ENCODE results near the gene RPTOR. TPM values are rescaled to one million over a fixed set of nuclear protein-coding genes. Genes with fewer than 3 reads are reported as not detected.
A peak's percentile ranks its signal among the peaks of the same experiment; 100 is the strongest.

The RPTOR gene
- total RNA-seq, 2 experiments from 2014 or later = 48.1 to 87.8 TPM

- no peak for DNase-seq (ENCODE audit: low spot score)
- Histone ChIP-seq H3K27ac (ENCODE audit: low read depth, low read length, poor library complexity, severe bottlenecking) (peak overlapping the region; percentile 64), H2AFZ (ENCODE audit: low read length) (no peak overlapping the region), H3K36me3 (ENCODE audit: insufficient read depth, low read length) (peaks cover 12% of the 10 kb centered on the region), H3K4me3 (ENCODE audit: low read depth, low read length, poor library complexity, severe bottlenecking) (no peak overlapping the region), H4K20me1 (ENCODE audit: insufficient read depth, low read length) (no peaks in the 10 kb centered on the region), H3K9me3 (ENCODE audit: low read length) (no peaks in the 10 kb centered on the region), H3K9me2 (ENCODE audit: insufficient read depth, low read length) (no peaks in the 10 kb centered on the region), H3K4me1 (ENCODE audit: insufficient read depth, low read length, poor library complexity, severe bottlenecking) (peaks cover 36% of the 10 kb centered on the region), H3K79me2 (ENCODE audit: insufficient read depth, low read depth, low read length) (no peaks in the 10 kb centered on the region), H3K4me2 (ENCODE audit: low read length) (peak overlapping the region; percentile 42)
- TF ChIP-seq, protein P1, sequence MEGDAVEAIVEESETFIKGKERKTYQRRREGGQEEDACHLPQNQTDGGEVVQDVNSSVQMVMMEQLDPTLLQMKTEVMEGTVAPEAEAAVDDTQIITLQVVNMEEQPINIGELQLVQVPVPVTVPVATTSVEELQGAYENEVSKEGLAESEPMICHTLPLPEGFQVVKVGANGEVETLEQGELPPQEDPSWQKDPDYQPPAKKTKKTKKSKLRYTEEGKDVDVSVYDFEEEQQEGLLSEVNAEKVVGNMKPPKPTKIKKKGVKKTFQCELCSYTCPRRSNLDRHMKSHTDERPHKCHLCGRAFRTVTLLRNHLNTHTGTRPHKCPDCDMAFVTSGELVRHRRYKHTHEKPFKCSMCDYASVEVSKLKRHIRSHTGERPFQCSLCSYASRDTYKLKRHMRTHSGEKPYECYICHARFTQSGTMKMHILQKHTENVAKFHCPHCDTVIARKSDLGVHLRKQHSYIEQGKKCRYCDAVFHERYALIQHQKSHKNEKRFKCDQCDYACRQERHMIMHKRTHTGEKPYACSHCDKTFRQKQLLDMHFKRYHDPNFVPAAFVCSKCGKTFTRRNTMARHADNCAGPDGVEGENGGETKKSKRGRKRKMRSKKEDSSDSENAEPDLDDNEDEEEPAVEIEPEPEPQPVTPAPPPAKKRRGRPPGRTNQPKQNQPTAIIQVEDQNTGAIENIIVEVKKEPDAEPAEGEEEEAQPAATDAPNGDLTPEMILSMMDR (conservative IDR thresholded peaks at IDR 0.05; ENCODE audit: low read length) = no peak
- TF ChIP-seq EZH2phosphoT487 (IDR thresholded peaks at IDR 0.05; ENCODE audit: borderline replicate concordance, low read depth, low read length) = no peak
- intact Hi-C loops (cut with micrococcal nuclease; ENCODE audit: unreplicated experiment) = loop anchor here (5.0 kb wide), 1 partner anchor 110 kb away; no protein-coding TSS in a partner anchor
- BruUV-seq (replicated peaks) = no TSS peak
- ChIA-PET POLR2A (no interaction called here), CTCF (ENCODE audit: unreplicated experiment) (interaction anchor here (0.5 kb wide), 1 partner anchor 48 kb away, joined by 4 read pairs; no protein-coding TSS in a partner anchor)
Measured at GRCh38 chr17:80846932-80847331, 302.3 kb downstream of the RPTOR start.

DNA sequence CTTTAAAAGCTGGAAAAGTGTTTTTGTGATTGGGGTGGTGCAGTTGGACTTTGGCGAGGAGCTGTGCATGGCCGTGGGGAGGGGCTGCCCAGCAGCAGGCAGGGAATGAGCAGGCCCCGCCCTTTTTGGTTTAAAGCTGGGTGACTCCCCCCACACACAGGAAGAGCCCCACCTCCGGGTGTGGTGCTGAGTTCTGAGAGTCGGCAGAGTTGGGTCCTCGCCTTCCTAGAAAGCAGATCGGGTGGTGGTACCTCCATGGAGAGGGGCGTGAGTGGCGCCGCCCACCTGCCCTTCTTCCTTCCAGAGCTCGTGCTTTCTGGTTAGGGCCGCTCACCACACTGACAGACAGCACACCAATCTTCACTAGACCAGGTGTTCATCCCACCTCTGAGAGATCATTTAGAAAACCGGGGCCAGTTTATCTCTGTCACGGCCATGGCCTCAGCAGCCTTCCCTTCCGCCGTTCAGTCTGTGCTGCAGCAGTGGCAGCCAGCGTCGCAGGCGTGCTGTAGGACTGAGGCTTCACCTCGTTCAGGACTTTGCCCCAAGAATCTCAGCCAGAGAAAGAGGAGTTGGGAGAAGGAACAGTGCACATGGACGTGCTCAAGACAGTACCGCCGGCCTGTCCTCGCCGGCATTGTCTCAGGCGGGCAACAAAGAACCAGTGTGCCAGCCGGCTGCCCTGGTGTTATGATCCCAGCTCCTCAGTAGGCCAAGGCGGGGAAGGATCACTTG is 303.0 kb downstream of the RPTOR start:
- H3K79me2 ChIP-seq (ENCODE audit: insufficient read depth, low read depth, low read length) = no peaks in the 10 kb centered on the region
- CTCF ChIA-PET (ENCODE audit: unreplicated experiment) = no interaction called here
- H3K27ac ChIP-seq (ENCODE audit: low read depth, low read length, poor library complexity, severe bottlenecking) = no peak overlapping the region
- no TSS peak for BruUV-seq (replicated peaks)
- no peak overlapping the region for H3K4me3 ChIP-seq (ENCODE audit: low read depth, low read length, poor library complexity, severe bottlenecking)
- TF ChIP-seq, protein P1 (conservative IDR thresholded peaks at IDR 0.05; ENCODE audit: low read length) = no peak
- TF ChIP-seq EZH2phosphoT487 (IDR thresholded peaks at IDR 0.05; ENCODE audit: borderline replicate concordance, low read depth, low read length) = no peak
- POLR2A ChIA-PET = no interaction called here
- H3K9me2 ChIP-seq (ENCODE audit: insufficient read depth, low read length) = no peaks in the 10 kb centered on the region
- DNase-seq (ENCODE audit: low spot score) = no peak
- peaks cover 11% of the 10 kb centered on the region for H3K36me3 ChIP-seq (ENCODE audit: insufficient read depth, low read length)
- peaks cover 36% of the 10 kb centered on the region for H3K4me1 ChIP-seq (ENCODE audit: insufficient read depth, low read length, poor library complexity, severe bottlenecking)
- intact Hi-C loops (cut with micrococcal nuclease; ENCODE audit: unreplicated experiment) = loop anchor here (5.0 kb wide), 1 partner anchor 110 kb away; no protein-coding TSS in a partner anchor
- no peak overlapping the region for H3K4me2 ChIP-seq (ENCODE audit: low read length)
- H2AFZ ChIP-seq (ENCODE audit: low read length) = no peak overlapping the region
- H3K9me3 ChIP-seq (ENCODE audit: low read length) = no peaks in the 10 kb centered on the region
- no peaks in the 10 kb centered on the region for H4K20me1 ChIP-seq (ENCODE audit: insufficient read depth, low read length)

GRCh38 chr17:80848449-80849102 is 303.9 kb downstream of the RPTOR start:
- no peaks in the 10 kb centered on the region for H3K9me2 ChIP-seq (ENCODE audit: insufficient read depth, low read length)
- H3K79me2 ChIP-seq (ENCODE audit: insufficient read depth, low read depth, low read length) = no peaks in the 10 kb centered on the region
- no peak overlapping the region for H3K27ac ChIP-seq (ENCODE audit: low read depth, low read length, poor library complexity, severe bottlenecking)
- BruUV-seq (replicated peaks) = no TSS peak
- no peaks in the 10 kb centered on the region for H4K20me1 ChIP-seq (ENCODE audit: insufficient read depth, low read length)
- H3K4me3 ChIP-seq (ENCODE audit: low read depth, low read length, poor library complexity, severe bottlenecking) = no peak overlapping the region
- H3K36me3 ChIP-seq (ENCODE audit: insufficient read depth, low read length) = peaks cover 11% of the 10 kb centered on the region
- peaks cover 36% of the 10 kb centered on the region for H3K4me1 ChIP-seq (ENCODE audit: insufficient read depth, low read length, poor library complexity, severe bottlenecking)
- TF ChIP-seq EZH2phosphoT487 (IDR thresholded peaks at IDR 0.05; ENCODE audit: borderline replicate concordance, low read depth, low read length) = no peak
- TF ChIP-seq, protein P1 (conservative IDR thresholded peaks at IDR 0.05; ENCODE audit: low read length) = no peak
- ChIA-PET CTCF (ENCODE audit: unreplicated experiment) (no interaction called here), POLR2A (no interaction called here)
- H2AFZ ChIP-seq (ENCODE audit: low read length) = no peak overlapping the region
- no peak overlapping the region for H3K4me2 ChIP-seq (ENCODE audit: low read length)
- no peak for DNase-seq (ENCODE audit: low spot score)
- no peaks in the 10 kb centered on the region for H3K9me3 ChIP-seq (ENCODE audit: low read length)
- intact Hi-C loops (cut with micrococcal nuclease; ENCODE audit: unreplicated experiment) = loop anchor here (5.0 kb wide), 1 partner anchor 111 kb away; no protein-coding TSS in a partner anchor

Measured in OCI-LY7 (cell line).